ENCODE measurements around the gene GAGE12J.
"Not testable (repeated sequence)": the region's sequence is repeated elsewhere in the genome, so short reads cannot be mapped to it uniquely, and the experiment has no call there.

DNA sequence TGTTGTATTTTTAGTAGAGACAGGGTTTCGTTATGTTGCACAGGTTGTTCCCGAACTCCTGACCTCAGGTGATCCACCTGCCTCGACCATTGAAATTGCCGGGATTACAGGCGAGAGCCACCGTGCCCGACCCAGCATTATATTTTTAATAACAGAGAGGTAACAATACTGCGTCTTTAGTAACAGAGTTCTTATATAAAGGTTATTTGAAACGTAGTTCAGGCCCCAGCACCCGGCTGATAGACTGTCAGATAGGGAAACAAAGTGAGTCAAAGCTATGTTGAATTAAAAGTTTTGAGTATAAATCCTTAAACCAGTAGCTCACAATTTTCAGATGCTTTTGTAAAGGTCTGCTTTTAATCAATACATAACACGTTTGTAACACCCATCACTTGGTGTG lies 24.3 kb downstream of the GAGE12J start:
- TF ChIP-seq, protein P1, sequence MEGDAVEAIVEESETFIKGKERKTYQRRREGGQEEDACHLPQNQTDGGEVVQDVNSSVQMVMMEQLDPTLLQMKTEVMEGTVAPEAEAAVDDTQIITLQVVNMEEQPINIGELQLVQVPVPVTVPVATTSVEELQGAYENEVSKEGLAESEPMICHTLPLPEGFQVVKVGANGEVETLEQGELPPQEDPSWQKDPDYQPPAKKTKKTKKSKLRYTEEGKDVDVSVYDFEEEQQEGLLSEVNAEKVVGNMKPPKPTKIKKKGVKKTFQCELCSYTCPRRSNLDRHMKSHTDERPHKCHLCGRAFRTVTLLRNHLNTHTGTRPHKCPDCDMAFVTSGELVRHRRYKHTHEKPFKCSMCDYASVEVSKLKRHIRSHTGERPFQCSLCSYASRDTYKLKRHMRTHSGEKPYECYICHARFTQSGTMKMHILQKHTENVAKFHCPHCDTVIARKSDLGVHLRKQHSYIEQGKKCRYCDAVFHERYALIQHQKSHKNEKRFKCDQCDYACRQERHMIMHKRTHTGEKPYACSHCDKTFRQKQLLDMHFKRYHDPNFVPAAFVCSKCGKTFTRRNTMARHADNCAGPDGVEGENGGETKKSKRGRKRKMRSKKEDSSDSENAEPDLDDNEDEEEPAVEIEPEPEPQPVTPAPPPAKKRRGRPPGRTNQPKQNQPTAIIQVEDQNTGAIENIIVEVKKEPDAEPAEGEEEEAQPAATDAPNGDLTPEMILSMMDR (IDR thresholded peaks at IDR 0.05; ENCODE audit: extremely low read depth in 1 of 2, insufficient read depth in 1 of 2, low read depth in 1 of 2, low read length in 2 of 2): not testable (repeated sequence)
- TF ChIP-seq POLR2A (IDR thresholded peaks at IDR 0.05; ENCODE audit: low read depth, low read length); EZH2 (IDR thresholded peaks at IDR 0.05; ENCODE audit: borderline replicate concordance, low read depth, low read length, severe bottlenecking); MYC (IDR thresholded peaks at IDR 0.05; ENCODE audit: low read depth, low read length); JUN (IDR thresholded peaks at IDR 0.05; ENCODE audit: borderline replicate concordance, insufficient read depth, insufficient read length, low read depth); POLR2AphosphoS5 (IDR thresholded peaks at IDR 0.05; ENCODE audit: insufficient read depth, low read depth, low read length); FOS (IDR thresholded peaks at IDR 0.05; ENCODE audit: borderline replicate concordance, insufficient read depth, low read length); GATA2 (IDR thresholded peaks at IDR 0.05; ENCODE audit: insufficient read depth, insufficient read length, low read depth, low read length): not testable (repeated sequence)
- TF ChIP-seq, protein P2, sequence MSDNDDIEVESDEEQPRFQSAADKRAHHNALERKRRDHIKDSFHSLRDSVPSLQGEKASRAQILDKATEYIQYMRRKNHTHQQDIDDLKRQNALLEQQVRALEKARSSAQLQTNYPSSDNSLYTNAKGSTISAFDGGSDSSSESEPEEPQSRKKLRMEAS (IDR thresholded peaks at IDR 0.05; ENCODE audit: insufficient read depth, insufficient read length): not testable (repeated sequence)

Data from endothelial cell of umbilical vein (primary cell).